CD4-positive, alpha-beta T cell treated with Interleukin-10 for 1 hour (primary cell): ENCODE data around the gene HDAC3.
A peak's percentile ranks its signal among the peaks of the same experiment; 100 is the strongest.
"Not testable (repeated sequence)": the region's sequence is repeated elsewhere in the genome, so short reads cannot be mapped to it uniquely, and the experiment has no call there.

Experiments
- DNase-seq: peaks from one replicate; pipeline ENCODE4 v3.0.0-alpha.2; 2020

The HDAC3 gene

DNA sequence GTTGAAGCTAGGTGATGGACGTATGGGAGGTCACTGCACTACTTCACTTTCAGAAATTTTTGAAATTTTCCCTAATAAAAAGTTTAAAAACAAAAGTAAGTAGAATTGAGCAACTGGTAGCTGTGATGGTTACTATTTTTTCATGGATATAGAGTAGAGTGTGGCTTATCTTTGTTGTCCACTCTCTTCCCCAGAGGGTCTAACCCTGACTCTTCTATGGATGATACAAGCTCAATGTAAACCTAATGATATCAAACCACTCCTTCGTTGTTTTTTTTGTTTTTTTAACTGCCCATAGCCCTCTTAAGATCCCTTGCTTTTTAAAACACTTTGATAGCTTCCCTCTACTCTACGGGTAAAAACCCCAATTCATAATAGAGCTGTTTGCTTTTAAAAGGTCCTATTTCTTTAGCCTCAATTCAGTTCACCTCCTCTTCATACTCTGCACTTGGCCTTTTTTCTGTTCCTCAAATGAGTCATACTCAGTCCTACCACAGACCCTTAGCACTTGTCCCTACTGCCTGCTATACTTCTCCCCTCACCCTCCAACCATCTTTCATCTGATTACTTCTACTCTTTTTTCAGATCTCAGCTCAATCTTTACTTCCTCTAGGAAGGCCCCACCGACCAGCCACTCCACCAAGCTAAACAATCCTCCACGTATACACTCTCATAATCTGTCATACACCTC lies 2.6 kb downstream of the HDAC3 start:
- DNase-seq = no peak

DNA sequence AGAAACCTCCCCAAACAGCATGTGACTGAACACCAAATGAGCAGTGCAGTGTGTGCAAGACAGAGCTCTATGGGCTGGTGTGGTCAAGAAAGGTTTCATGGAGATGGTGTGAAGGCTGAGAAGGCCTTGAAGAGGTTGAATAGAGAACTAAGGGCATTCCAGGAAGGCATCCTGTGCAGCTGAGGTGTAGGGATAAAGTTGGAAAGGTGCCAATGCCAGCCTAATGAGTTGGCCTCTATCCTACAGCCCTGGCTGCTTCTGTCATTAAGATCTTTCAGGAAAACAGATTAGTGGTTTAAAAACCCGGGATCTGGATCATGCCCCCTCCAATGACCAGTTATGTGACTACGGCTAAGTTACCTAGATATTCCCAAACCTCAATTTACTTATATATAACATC lies 4.0 kb downstream of the HDAC3 start:
- no peak for DNase-seq

DNA sequence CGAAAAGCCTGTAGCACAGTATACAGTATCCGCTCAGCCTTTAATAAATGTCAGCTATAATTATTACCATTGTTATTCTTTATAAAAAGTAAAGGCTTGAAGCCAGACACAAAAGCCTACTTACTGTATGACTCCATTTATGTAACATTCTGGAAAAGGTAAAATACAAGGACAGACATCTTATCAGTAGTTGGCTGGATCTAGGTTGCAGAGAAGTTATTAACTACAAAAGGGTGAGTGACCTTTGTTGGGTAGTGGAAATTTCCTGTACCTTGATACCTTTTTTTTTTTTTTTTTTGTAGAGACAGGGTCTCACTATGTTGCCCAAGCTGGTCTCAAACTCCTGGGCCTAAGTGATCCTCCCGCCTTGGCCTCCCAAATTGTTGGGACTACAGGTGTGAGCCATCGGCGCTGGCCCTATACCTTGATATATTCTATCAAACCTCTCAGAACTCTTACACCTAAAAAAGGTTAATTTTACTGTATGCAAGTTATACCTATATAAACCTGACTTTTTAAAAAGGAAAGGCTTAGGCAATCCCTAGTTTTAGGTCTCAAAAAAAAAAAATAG lies 6.0 kb downstream of the HDAC3 start:
- no peak for DNase-seq

GRCh38 chr5:141628175-141628788 lies 8.4 kb downstream of the HDAC3 start:
- DNase-seq = no peak

- DNase-seq = no peak
Observed at GRCh38 chr5:141623611-141624010, 13.0 kb downstream of the HDAC3 start.

DNA sequence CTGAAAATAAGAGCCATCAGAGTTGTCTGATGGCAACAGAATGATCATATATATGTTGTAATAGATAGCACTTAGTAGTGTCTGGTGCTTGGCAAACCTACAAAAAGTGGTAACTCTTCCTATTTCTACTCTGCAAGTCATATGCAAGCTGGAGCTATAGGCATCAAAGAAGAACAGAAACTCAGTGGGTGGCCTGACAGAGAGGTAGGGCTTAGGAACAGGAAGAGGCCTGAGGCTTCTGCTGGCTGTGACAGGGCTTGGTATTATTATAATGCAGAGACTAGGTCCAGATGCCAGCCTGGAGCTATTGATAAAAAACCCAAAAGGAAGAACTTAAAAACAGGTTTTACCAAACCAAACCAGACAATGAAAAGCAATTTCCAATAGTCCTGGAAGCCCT lies 13.5 kb downstream of the HDAC3 start:
- no peak for DNase-seq

DNA sequence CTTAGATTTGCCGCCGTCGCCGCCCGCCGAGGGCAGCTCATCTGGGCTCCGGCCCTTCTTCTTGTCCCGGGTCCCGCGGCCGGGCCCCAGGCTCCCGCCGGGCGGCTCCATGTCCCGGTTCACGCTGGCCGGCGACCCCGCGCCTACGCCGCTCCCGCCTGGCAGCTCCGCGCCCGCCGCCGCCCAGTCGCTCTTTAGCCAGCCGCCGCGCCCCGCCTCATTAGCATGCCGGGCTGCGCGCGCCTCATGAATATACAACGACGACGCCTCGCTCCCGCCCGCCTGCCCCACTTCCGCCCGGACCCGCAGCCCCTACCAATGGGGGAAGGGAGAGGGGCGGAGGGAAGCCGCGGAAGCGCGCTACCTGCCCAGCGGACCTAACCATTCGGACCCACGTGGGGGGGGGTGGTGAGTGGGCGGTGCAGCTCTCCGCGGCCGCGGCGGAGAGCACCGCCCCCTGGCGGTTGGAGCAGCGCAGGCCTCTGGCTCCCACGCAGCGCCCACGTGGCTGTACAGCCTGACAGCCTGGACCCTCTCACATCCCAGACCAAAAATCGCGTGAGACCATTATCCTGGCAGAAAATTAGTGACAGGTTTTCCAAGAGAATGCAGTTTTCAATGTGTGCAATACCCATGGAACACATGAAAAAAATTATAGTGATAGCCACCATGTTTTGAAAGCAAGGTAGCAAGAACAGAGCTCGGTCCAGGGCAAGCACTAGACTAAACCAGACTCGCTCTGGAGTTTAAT lies 17.7 kb downstream of the HDAC3 start, which contains the start of gene DIAPH1:
DIAPH1 (minus strand) TSS at position 197 of the 751 bp plus-strand sequence; CDS start at position 111, 86 bp downstream.
- DNase-seq = peak; percentile 98

- peak; percentile 64 for DNase-seq
Observed at GRCh38 chr5:141618030-141618803, 18.4 kb downstream of the HDAC3 start.

DNA sequence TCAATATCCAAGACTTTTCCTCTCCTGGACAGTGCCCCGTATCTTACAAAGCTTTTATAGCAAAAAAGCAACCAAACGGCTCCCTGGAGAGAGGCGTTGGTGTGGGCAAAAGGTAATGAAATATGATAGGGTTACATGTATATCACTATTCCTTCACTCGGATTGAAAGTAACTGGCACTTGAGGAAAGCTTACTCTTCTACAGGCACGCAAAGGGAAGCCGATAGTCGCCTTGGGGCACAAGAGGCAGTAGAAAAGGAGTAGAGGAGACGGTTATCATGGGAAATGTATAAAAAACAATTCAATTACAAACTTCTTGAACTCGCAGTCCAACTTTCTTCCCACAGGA lies 19.0 kb downstream of the HDAC3 start:
- DNase-seq = no peak

DNA sequence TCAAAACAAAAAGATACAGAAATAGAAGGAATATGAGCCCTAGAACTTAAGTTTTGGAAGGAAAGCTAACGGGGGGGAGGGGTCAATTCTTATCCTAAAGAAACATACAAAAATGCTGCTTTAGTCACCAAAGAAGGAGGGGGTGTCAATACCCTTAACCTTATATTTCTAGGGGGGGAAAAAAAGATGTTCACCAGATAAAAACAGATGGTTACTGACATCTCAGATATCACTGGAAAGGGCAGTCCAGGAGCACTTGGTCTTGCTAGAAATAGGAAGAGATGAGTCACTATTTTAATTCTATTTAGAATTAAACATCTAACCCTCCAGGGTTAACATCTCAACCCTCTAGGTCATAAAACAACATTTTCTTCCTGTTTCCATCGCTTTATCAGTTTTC lies 19.5 kb downstream of the HDAC3 start:
- no peak for DNase-seq

DNA sequence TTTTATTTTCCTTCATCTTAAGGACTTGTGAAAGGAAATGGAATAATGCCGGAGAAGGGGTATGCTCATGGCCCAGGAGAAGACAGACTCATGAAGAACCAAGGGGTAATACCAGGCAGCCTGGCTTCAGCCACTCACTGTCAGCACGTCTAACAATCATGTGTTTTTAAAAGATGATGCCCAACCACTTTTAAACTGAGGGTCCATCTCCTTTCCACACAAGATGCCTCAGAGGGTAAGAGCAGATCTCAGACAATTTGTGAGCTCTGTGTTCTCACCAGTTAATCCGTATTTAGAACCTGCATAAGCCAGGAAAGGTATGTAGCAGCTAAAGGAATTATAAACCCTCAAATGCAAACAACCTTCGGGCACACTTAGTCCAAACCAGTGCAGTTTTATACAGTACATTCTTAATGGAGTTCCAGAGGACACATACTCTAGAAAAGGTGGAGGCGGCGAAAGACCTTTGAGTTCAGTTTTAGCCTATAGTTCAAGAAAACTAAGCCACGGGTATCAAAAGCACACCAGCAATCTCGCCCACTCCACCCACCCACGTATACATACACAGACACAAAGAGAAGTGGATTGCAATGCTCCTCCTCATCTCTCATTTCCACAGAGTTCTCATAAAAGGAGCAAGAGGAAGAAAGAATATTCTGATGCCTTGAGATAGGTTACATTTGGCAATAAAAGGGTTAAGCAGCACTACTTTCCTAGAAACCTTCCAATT lies 20.5 kb downstream of the HDAC3 start:
- DNase-seq = no peak

- DNase-seq = no peak
Observed at GRCh38 chr5:141613344-141613743, 23.3 kb downstream of the HDAC3 start.

GRCh38 chr5:141611289-141611688 lies 25.4 kb downstream of the HDAC3 start:
- DNase-seq = no peak

- not testable (repeated sequence) for DNase-seq
Observed at GRCh38 chr5:141609921-141610320, 26.7 kb downstream of the HDAC3 start.

GRCh38 chr5:141609044-141609443 lies 27.6 kb downstream of the HDAC3 start:
- DNase-seq = no peak

DNA sequence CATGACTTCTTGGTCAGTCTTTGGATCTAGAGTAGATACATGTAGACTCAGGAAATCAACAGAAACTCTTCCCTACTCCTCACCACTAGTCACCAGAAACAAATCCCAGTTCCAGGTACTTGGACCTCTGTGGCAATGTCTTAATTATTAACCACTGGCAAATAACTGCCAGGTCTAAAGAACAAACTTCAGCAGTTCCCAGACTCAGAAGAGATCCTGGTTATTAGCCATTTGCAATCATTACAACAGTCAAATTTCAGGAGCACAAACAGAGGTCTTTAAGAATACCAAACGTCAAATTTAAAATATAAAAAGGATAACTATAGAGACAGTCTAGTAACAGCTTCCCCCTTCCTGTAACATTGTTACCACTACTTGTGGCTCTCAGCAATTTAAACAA lies 28.1 kb downstream of the HDAC3 start:
- DNase-seq = no peak

- DNase-seq = no peak
Observed at GRCh38 chr5:141608046-141608445, 28.6 kb downstream of the HDAC3 start.

DNA sequence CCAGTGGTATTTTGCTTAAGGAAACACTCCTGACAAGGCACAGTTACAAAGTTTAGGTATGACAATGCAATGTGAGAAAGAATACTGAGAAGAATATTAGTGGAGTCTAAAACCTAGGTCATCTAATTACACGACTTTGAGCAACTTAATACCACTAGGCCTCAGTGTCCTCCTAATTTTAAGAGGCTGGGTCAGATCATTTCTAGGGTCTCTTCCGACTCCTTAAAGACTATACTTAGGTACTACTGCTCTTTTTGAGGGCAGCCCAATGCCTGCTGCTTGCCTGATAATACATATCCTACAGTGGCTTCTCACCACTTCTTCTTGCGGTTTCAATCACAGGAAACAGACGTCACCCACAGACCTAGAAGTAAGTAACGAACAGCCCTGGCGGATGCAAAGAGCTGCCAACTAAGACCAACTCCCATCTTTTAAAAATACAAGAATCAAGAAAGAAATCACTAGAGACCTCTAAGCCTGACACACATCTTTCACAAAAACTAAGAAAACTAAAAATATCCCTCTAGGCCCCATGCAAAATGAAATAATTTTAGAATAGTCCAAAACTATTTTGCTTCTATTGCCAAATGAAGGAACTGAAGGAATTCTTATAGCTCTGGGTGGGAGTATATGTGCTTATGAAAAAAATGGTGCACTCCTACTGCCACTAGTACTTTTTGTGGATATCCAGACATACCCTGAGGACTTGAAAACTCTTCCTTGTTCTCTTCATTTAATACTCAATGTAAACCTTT lies 30.9 kb downstream of the HDAC3 start:
- peak; percentile 88 for DNase-seq

DNA sequence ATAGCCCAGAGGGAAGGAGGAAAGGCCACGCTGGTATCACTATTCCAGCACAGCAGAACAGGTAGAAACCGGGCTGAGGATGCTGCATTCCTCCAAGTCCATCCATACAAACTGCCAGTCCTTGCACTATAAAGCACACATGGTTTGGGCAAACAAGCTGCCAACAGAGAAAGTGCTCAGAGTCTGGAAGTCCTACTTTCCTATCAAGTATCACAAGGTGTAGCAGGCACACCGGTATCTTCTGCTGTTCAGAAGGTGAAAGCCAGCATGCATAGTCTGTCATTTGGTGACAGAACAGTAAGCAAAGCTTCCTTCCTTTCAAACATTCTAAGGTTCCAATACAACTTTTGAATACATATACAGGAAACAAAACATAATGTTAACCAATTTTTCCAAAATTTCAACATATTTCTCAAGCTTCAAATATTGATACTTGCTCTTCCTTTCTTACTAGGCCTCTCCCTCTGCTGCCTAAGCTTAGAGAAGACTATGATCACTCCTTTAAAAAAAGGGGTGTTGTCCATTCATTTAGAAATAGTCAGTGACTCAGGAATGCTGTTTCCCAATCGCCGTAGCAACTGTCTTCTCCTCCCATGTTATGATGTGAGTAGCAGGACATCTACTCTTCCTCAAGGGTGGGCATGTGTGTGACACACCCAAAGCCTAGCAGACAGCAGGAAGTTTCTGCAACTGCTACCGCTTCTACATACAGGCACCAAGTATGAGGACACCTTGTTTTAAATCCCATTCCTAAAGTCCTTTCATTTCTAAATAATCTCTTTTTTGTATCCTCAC lies 32.5 kb downstream of the HDAC3 start:
- peak; percentile 46 for DNase-seq

DNA sequence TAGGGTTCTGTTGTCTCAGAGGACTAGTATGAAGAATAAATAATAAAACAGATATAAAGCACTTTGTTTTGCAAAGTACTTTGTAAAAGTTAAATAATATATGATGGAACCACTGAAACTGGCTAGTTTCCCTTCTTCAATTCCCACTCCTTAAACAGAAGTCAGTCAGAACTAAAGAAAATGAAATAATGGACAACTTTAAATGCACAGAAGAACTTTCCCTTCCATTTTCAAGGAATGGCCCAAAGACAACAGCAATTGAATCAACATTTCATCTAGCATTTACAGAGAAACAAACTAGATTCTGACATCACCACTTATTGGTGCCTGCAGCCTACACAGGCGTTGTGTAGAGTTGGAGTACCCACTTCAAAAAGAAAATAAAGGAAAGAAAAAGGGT lies 34.0 kb downstream of the HDAC3 start:
- DNase-seq = no peak
